Panc1 (cell line): ENCODE data around the gene ETV5. TPM values are rescaled to one million over a fixed set of nuclear protein-coding genes. Genes with fewer than 3 reads are reported as not detected.

Source experiments
- ATAC-seq: fragments of 200-7000 bp; cut with Tn5 transposase; 2 replicates; pipeline ENCODE4 v1.9.1; 2020; ENCODE audit warnings: mild to moderate bottlenecking, moderate library complexity
- BruUV-seq: library from RNA; stranded (reverse); fragments of 400-500 nt; replicated peaks from 2 replicates; lab custom pipeline; 2021; lab: Mats Ljungman, UMichigan
- CTCF ChIA-PET: fragments of 300-600 bp; sonication (Branson Sonifier 250); formaldehyde crosslinking; loops from one replicate; lab custom pipeline; 2022; ENCODE audit warnings: antibody characterized with exemption; lab: Charles Lee
- POLR2A ChIA-PET: fragments of 300-600 bp; sonication (Branson Sonifier 250); formaldehyde crosslinking; loops from one replicate; lab custom pipeline; 2022; ENCODE audit warnings: antibody characterized with exemption; lab: Charles Lee
- DNase-seq: peaks from one replicate; pipeline ENCODE4 v3.0.0-alpha.2; 2010; ENCODE audit warnings: low read depth, low spot score
- H3K27ac ChIP-seq: 2 replicates; pipeline ENCODE4 v1.5.1; 2011; ENCODE audit warnings: mild to moderate bottlenecking, low read length, inconsistent platforms
- H3K27me3 ChIP-seq: fragments of 200-500 bp; sonication (Bioruptor generic); 2 replicates; pipeline ENCODE4 v1.6.0; 2014; ENCODE audit warnings: low read length, inconsistent platforms; ENCODE audit not compliant: control insufficient read depth, insufficient read depth
- H3K36me3 ChIP-seq: fragments of 200-500 bp; sonication (Bioruptor generic); 2 replicates; pipeline ENCODE4 v1.5.1; 2014; ENCODE audit warnings: inconsistent platforms, mild to moderate bottlenecking, low read length, moderate library complexity; ENCODE audit not compliant: control insufficient read depth, insufficient read depth
- H3K4me1 ChIP-seq: 2 replicates; pipeline ENCODE4 v1.5.1; 2011; ENCODE audit warnings: inconsistent platforms, mild to moderate bottlenecking, low read length, moderate library complexity; ENCODE audit not compliant: control insufficient read depth, insufficient read depth
- H3K4me3 ChIP-seq, 2 experiments: 2 replicates each; pipeline ENCODE4 v1.5.1; 2011 to 2012; ENCODE audit warnings: low read depth in 2 of 2, low read length in 2 of 2, mild to moderate bottlenecking in 2 of 2, inconsistent platforms in 1 of 2, moderate library complexity in 1 of 2
- H3K9me3 ChIP-seq: fragments of 200-500 bp; sonication (Bioruptor generic); 2 replicates; pipeline ENCODE4 v1.5.1; 2014; ENCODE audit warnings: low read depth, mild to moderate bottlenecking, inconsistent platforms, low read length, moderate library complexity; ENCODE audit not compliant: control insufficient read depth, insufficient read depth
- POLR2AphosphoS5 ChIP-seq: IDR thresholded peaks from 2 replicates; pipeline ENCODE4 v1.6.1; 2012; ENCODE audit warnings: mild to moderate bottlenecking, low read depth, low read length, moderate library complexity
- SIN3A ChIP-seq: IDR thresholded peaks from 2 replicates; pipeline ENCODE4 v1.6.1; 2012; ENCODE audit warnings: low read depth, mild to moderate bottlenecking, low read length, moderate library complexity, borderline replicate concordance; ENCODE audit not compliant: insufficient read depth
- TCF7L2 ChIP-seq: IDR thresholded peaks from 2 replicates; pipeline ENCODE4 v1.6.1; 2011; ENCODE audit warnings: mild to moderate bottlenecking, low read depth, low read length, inconsistent platforms
- in situ Hi-C: cut with HindIII; loops from 2 replicates; pipeline ENCODE4 v1.10.0; 2016; ENCODE audit warnings: low sequenced_read_pairs, low pct_unique_long_range_greater_than_20kb
- intact Hi-C: fragments of 100-400 bp; cut with micrococcal nuclease; formaldehyde crosslinking; loops from one replicate; pipeline ENCODE4 v1.10.0; 2022; ENCODE audit not compliant: unreplicated experiment
- total RNA-seq: library from RNA; stranded (reverse); gene quantifications from one replicate; pipeline ENCODE4 v1.2.1, GENCODE V29; 2021; ENCODE audit not compliant: unreplicated experiment
- TF ChIP-seq, protein P1 (sequence below): fragments of 450-650 bp; IDR thresholded peaks from 2 replicates; pipeline ENCODE4 v1.5.1; 2017; ENCODE audit warnings: mild to moderate bottlenecking
- TF ChIP-seq, protein P2 (sequence below), 2 experiments: IDR thresholded peaks; 2 replicates each; pipeline ENCODE4 v1.6.1; 2011 to 2012; ENCODE audit warnings: low read depth in 2 of 2, control low read depth in 1 of 2, low read length in 1 of 2, mild to moderate bottlenecking in 1 of 2, moderate library complexity in 1 of 2; ENCODE audit not compliant: insufficient read depth in 1 of 2

ETV5 gene
- total RNA-seq, 1 experiment from 2014 or later = 79.3 TPM

DNA sequence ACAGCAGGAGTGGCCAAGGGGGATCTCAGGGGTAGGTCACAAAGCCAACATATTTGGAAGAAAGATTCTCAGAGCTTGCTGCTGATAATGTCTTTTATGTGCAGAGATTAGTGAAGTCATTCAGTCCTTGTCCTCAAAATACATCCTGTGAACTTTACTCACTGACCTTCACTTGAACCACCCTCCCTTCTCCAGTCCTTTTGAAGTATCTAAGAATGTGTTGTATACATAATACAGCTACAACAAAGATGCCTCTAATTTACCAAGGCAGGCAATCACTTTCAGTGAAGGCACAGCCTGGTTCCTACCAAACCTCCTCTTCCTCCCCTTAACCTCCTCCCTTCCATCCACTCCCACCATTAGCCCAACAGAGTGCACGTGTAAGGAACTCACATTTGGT is 38.3 kb downstream of the ETV5 start:
- ATAC-seq = no peak
- Histone ChIP-seq H3K9me3 (no peaks in the 10 kb centered on the region), H3K4me3 (no peak overlapping the region), H3K4me1 (no peaks in the 10 kb centered on the region), H3K27ac (no peak overlapping the region), H3K36me3 (no peaks in the 10 kb centered on the region), H3K27me3 (no peaks in the 10 kb centered on the region)
- in situ Hi-C loops = no loop called here
- no TSS peak for BruUV-seq
- ChIA-PET CTCF (no interaction called here), POLR2A (interaction anchor here (0.6 kb wide), 1 partner anchor 424 kb away, joined by 3 read pairs; no protein-coding TSS in a partner anchor)
- TF ChIP-seq SIN3A = no peak
- TF ChIP-seq, protein P1, sequence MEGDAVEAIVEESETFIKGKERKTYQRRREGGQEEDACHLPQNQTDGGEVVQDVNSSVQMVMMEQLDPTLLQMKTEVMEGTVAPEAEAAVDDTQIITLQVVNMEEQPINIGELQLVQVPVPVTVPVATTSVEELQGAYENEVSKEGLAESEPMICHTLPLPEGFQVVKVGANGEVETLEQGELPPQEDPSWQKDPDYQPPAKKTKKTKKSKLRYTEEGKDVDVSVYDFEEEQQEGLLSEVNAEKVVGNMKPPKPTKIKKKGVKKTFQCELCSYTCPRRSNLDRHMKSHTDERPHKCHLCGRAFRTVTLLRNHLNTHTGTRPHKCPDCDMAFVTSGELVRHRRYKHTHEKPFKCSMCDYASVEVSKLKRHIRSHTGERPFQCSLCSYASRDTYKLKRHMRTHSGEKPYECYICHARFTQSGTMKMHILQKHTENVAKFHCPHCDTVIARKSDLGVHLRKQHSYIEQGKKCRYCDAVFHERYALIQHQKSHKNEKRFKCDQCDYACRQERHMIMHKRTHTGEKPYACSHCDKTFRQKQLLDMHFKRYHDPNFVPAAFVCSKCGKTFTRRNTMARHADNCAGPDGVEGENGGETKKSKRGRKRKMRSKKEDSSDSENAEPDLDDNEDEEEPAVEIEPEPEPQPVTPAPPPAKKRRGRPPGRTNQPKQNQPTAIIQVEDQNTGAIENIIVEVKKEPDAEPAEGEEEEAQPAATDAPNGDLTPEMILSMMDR = no peak
- TF ChIP-seq POLR2AphosphoS5 = no peak
- intact Hi-C loops = no loop called here
- DNase-seq = no peak

DNA sequence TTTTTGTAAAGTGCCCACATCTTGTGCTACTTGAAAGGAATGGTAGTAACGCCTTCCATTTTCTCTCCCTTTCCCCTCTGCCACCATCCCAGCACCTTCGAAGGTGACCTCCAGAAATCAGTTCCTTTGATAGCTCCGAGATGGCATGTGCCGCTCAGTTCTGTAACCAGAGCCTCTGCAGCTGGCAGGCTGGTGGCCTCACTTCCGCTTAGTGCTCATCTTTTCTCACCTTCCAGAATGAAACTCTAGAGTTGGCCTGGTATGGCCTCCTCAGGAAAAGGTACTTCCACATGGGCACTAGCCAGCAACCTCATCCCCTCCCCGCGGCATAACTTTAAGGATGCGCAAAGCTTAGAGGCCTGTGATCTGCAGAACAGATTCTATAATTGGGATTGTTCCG is 38.8 kb downstream of the ETV5 start:
- POLR2A ChIA-PET = no interaction called here
- intact Hi-C loops (no loop called here), in situ Hi-C loops (no loop called here)
- Histone ChIP-seq H3K4me1 (no peaks in the 10 kb centered on the region), H3K27ac (no peak overlapping the region), H3K27me3 (no peaks in the 10 kb centered on the region), H3K9me3 (no peaks in the 10 kb centered on the region), H3K36me3 (0 out of 2 replicates have a peak, but pooled peaks cover 3% of the 10 kb centered on the region), H3K4me3 (no peak overlapping the region)
- TF ChIP-seq, protein P1 = no peak
- TF ChIP-seq, protein P2, sequence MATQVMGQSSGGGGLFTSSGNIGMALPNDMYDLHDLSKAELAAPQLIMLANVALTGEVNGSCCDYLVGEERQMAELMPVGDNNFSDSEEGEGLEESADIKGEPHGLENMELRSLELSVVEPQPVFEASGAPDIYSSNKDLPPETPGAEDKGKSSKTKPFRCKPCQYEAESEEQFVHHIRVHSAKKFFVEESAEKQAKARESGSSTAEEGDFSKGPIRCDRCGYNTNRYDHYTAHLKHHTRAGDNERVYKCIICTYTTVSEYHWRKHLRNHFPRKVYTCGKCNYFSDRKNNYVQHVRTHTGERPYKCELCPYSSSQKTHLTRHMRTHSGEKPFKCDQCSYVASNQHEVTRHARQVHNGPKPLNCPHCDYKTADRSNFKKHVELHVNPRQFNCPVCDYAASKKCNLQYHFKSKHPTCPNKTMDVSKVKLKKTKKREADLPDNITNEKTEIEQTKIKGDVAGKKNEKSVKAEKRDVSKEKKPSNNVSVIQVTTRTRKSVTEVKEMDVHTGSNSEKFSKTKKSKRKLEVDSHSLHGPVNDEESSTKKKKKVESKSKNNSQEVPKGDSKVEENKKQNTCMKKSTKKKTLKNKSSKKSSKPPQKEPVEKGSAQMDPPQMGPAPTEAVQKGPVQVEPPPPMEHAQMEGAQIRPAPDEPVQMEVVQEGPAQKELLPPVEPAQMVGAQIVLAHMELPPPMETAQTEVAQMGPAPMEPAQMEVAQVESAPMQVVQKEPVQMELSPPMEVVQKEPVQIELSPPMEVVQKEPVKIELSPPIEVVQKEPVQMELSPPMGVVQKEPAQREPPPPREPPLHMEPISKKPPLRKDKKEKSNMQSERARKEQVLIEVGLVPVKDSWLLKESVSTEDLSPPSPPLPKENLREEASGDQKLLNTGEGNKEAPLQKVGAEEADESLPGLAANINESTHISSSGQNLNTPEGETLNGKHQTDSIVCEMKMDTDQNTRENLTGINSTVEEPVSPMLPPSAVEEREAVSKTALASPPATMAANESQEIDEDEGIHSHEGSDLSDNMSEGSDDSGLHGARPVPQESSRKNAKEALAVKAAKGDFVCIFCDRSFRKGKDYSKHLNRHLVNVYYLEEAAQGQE (IDR thresholded peaks at IDR 0.05; ENCODE audit: insufficient read depth in 1 of 2, low read depth in 2 of 2, low read length in 1 of 2) = no peak
- TF ChIP-seq TCF7L2 (no peak), POLR2AphosphoS5 (no peak), SIN3A (no peak)
- BruUV-seq = no TSS peak
- ATAC-seq = no peak
- CTCF ChIA-PET = no interaction called here
- no peak for DNase-seq
